ENCODE results near the gene AIPL1. TPM values are rescaled to one million over a fixed set of nuclear protein-coding genes. Genes with fewer than 3 reads are reported as not detected.

The AIPL1 gene
- total RNA-seq, 1 experiment from 2014 or later, result 0.46 TPM

GRCh38 chr17:6468051-6468790 lies 33.3 kb upstream of the AIPL1 start (continued):
- TF ChIP-seq ESRRA (CRISPR knock-in tag; IDR thresholded peaks at IDR 0.05; ENCODE audit: borderline replicate concordance) (no peak), JUN (CRISPR knock-in tag; IDR thresholded peaks at IDR 0.05) (no peak), FOXP4 (CRISPR knock-in tag; IDR thresholded peaks at IDR 0.05) (no peak), ATF6 (CRISPR knock-in tag; IDR thresholded peaks at IDR 0.05) (no peak)

GRCh38 chr17:6467567-6467966 lies 32.6 kb upstream of the AIPL1 start:
- Mint-ChIP-seq H3K36me3 (no peaks in the 10 kb centered on the region), H3K4me3 (no peak overlapping the region), H3K27ac (no peak overlapping the region), H3K27me3 (ENCODE audit: low read depth) (no peaks in the 10 kb centered on the region; the same call in 1 of the 2 replicates), H3K4me1 (peaks cover 15% of the 10 kb centered on the region), H3K9me3 (peaks cover 4% of the 10 kb centered on the region; the same call in 1 of the 2 replicates)
- ChIA-PET POLR2A (no interaction called here), CTCF (no interaction called here)
- DNase-seq (ENCODE audit: low spot score) (no peak), ATAC-seq (no peak)
- TF ChIP-seq ZBTB43 (CRISPR knock-in tag; IDR thresholded peaks at IDR 0.05) (no peak), AFF4 (CRISPR knock-in tag; IDR thresholded peaks at IDR 0.05; ENCODE audit: borderline replicate concordance) (no peak), ZNF317 (CRISPR knock-in tag; IDR thresholded peaks at IDR 0.05; ENCODE audit: borderline replicate concordance, low read depth) (no peak), E2F5 (CRISPR knock-in tag; IDR thresholded peaks at IDR 0.05) (no peak), NR3C1 (CRISPR knock-in tag; conservative IDR thresholded peaks at IDR 0.05; ENCODE audit: low read depth) (no peak)

GRCh38 chr17:6465206-6466003 lies 30.5 kb upstream of the AIPL1 start:
- Mint-ChIP-seq H3K27me3 (ENCODE audit: low read depth) (no peaks in the 10 kb centered on the region; the same call in 1 of the 2 replicates), H3K9me3 (peaks cover 4% of the 10 kb centered on the region; the same call in 1 of the 2 replicates), H3K36me3 (no peaks in the 10 kb centered on the region), H3K4me1 (peaks cover 32% of the 10 kb centered on the region), H3K4me3 (no peak overlapping the region), H3K27ac (peak overlapping the region; percentile 62)
- ATAC-seq, result no peak
- ChIA-PET POLR2A (no interaction called here), CTCF (interaction anchor here (4.5 kb wide), 1 partner anchor 7 kb away, joined by 36 read pairs; no protein-coding TSS in a partner anchor)
- DNase-seq (ENCODE audit: low spot score), result no peak
- TF ChIP-seq ZNF512 (CRISPR knock-in tag; IDR thresholded peaks at IDR 0.05; ENCODE audit: borderline replicate concordance) (no peak), FOXK1 (CRISPR knock-in tag; IDR thresholded peaks at IDR 0.05) (no peak), ATF2 (CRISPR knock-in tag; IDR thresholded peaks at IDR 0.05; ENCODE audit: borderline replicate concordance, low read depth) (no peak), CDX4 (CRISPR knock-in tag; IDR thresholded peaks at IDR 0.05; ENCODE audit: borderline replicate concordance) (no peak), MYBL2 (CRISPR knock-in tag; IDR thresholded peaks at IDR 0.05) (no peak), TEAD1 (CRISPR knock-in tag; IDR thresholded peaks at IDR 0.05) (no peak), SOX15 (CRISPR knock-in tag; IDR thresholded peaks at IDR 0.05) (no peak)

Measured in WTC11 (cell line).